GM23338 (cell line): Measurements from ENCODE around the gene CHST11. TPM values are rescaled to one million over a fixed set of nuclear protein-coding genes. Genes with fewer than 3 reads are reported as not detected.

Experiments used
- ATAC-seq: fragments of 200-7000 bp; cut with Tn5 transposase; 3 replicates; pipeline ENCODE4 v1.9.1; 2020
- DNase-seq: peaks from one replicate; pipeline ENCODE4 v3.0.0-alpha.2; 2015; ENCODE audit warnings: low spot score
- H2AFZ ChIP-seq: fragments of 200-600 bp; sonication (generic); 2 replicates; pipeline ENCODE4 v1.8.0; 2016; ENCODE audit warnings: antibody characterized with exemption, mild to moderate bottlenecking, moderate library complexity
- H3F3A ChIP-seq: fragments of 200-600 bp; sonication (generic); replicated peaks from 2 replicates; pipeline ENCODE4 v1.8.0; 2017; ENCODE audit warnings: antibody characterized with exemption, mixed run types, low read depth
- H3K27ac ChIP-seq: fragments of 200-600 bp; sonication (generic); 2 replicates; pipeline ENCODE4 v1.6.1; 2016; ENCODE audit warnings: low read depth
- H3K27me3 ChIP-seq: fragments of 200-600 bp; sonication (generic); 2 replicates; pipeline ENCODE4 v1.8.0; 2016; ENCODE audit warnings: mild to moderate bottlenecking, mixed run types, moderate library complexity; ENCODE audit not compliant: insufficient read depth
- H3K36me3 ChIP-seq: fragments of 200-600 bp; sonication (generic); 2 replicates; pipeline ENCODE4 v1.8.0; 2016; ENCODE audit warnings: mild to moderate bottlenecking; ENCODE audit not compliant: insufficient read depth
- H3K4me1 ChIP-seq: fragments of 200-600 bp; sonication (generic); 2 replicates; pipeline ENCODE4 v1.8.0; 2016; ENCODE audit warnings: mild to moderate bottlenecking, moderate library complexity; ENCODE audit not compliant: insufficient read depth
- H3K4me2 ChIP-seq: fragments of 200-600 bp; sonication (generic); 2 replicates; pipeline ENCODE4 v1.7.1; 2017; ENCODE audit warnings: mixed run types
- H3K4me3 ChIP-seq: fragments of 200-600 bp; sonication (generic); 2 replicates; pipeline ENCODE4 v1.6.1; 2016; ENCODE audit warnings: mixed run types
- H3K79me2 ChIP-seq: fragments of 200-600 bp; sonication (generic); replicated peaks from 2 replicates; pipeline ENCODE4 v1.8.0; 2017; ENCODE audit warnings: mild to moderate bottlenecking; ENCODE audit not compliant: insufficient read depth
- H3K9me2 ChIP-seq: fragments of 200-600 bp; sonication (generic); 2 replicates; pipeline ENCODE4 v1.8.0; 2017; ENCODE audit not compliant: insufficient read depth
- H4K20me1 ChIP-seq: fragments of 200-600 bp; sonication (generic); replicated peaks from 2 replicates; pipeline ENCODE4 v1.8.0; 2017; ENCODE audit warnings: mild to moderate bottlenecking; ENCODE audit not compliant: insufficient read depth
- H3K27ac Mint-ChIP-seq: 2 replicates; pipeline ENCODE4 v1.8.0; 2020; ENCODE audit warnings: inconsistent platforms, mild to moderate bottlenecking, moderate library complexity, mixed read lengths
- H3K27me3 Mint-ChIP-seq: 3 replicates; pipeline ENCODE4 v1.8.0; 2022; ENCODE audit warnings: low read depth, mild to moderate bottlenecking, moderate library complexity, mixed read lengths, inconsistent platforms; ENCODE audit not compliant: insufficient read depth, poor library complexity
- H3K36me3 Mint-ChIP-seq: 3 replicates; pipeline ENCODE4 v1.8.0; 2021; ENCODE audit warnings: low read depth, mild to moderate bottlenecking, inconsistent platforms, moderate library complexity, mixed read lengths
- H3K4me1 Mint-ChIP-seq: 3 replicates; pipeline ENCODE4 v1.8.0; 2020; ENCODE audit warnings: mild to moderate bottlenecking, inconsistent platforms, mixed read lengths
- H3K4me3 Mint-ChIP-seq: 3 replicates; pipeline ENCODE4 v1.8.0; 2021; ENCODE audit warnings: moderate library complexity, mild to moderate bottlenecking, inconsistent platforms, mixed read lengths
- H3K9me3 Mint-ChIP-seq: 3 replicates; pipeline ENCODE4 v1.8.0; 2020; ENCODE audit warnings: moderate library complexity, mild to moderate bottlenecking, inconsistent platforms, mixed read lengths
- CREB1 ChIP-seq: fragments of 250-450 bp; sonication (Bioruptor Pico); IDR thresholded peaks from 2 replicates; pipeline ENCODE4 v1.5.0; 2020; ENCODE audit warnings: low read depth, mild to moderate bottlenecking, moderate library complexity
- EZH2phosphoT487 ChIP-seq: fragments of 200-600 bp; sonication (generic); IDR thresholded peaks from one replicate; pipeline ENCODE4 v1.8.1; 2018; ENCODE audit warnings: antibody characterized with exemption; ENCODE audit not compliant: unreplicated experiment
- NANOG ChIP-seq: IDR thresholded peaks from 2 replicates; pipeline ENCODE4 v1.6.1; 2016; ENCODE audit warnings: antibody characterized with exemption, borderline replicate concordance
- ZNF114 ChIP-seq: fragments of 250-450 bp; sonication (Bioruptor Pico); IDR thresholded peaks from 2 replicates; pipeline ENCODE4 v1.5.0; 2020; ENCODE audit warnings: mild to moderate bottlenecking, moderate library complexity
- ZNF331 ChIP-seq: fragments of 250-450 bp; sonication (Bioruptor Pico); IDR thresholded peaks from 2 replicates; pipeline ENCODE4 v1.5.0; 2020; ENCODE audit warnings: low read depth, mild to moderate bottlenecking, moderate library complexity
- polyA plus RNA-seq: library from polyadenylated mRNA; unstranded; fragments of >200 nt; fragmentation: Nextera tagmentation; extraction: Ambion mirVana; gene quantifications from 2 replicates; pipeline ENCODE4 v1.2.1, GENCODE V29; 2016
- total RNA-seq: library from RNA; depleted of rRNA; stranded (reverse); fragments of >200 nt; shearing (Covaris generic); gene quantifications from 2 replicates; pipeline ENCODE4 v1.2.3, GENCODE V29; 2014
- TF ChIP-seq, protein P1 (sequence below): IDR thresholded peaks from 2 replicates; pipeline ENCODE4 v1.6.1; 2016; ENCODE audit warnings: antibody characterized with exemption
- TF ChIP-seq, protein P2 (sequence below): IDR thresholded peaks from one replicate; pipeline ENCODE4 v1.6.1; 2018; ENCODE audit warnings: antibody characterized with exemption; ENCODE audit not compliant: unreplicated experiment
- TF ChIP-seq, protein P3 (sequence below), 2 experiments: fragments of 200-600 bp in 1 of 2; sonication (generic) in 1 of 2; conservative IDR thresholded peaks; 2 replicates each; pipeline versions ENCODE4 v1.5.1 to v1.6.1; 2016 to 2017; ENCODE audit warnings: antibody characterized with exemption in 2 of 2, low read depth in 2 of 2, mild to moderate bottlenecking in 2 of 2, moderate library complexity in 1 of 2
- TF ChIP-seq, protein P4 (sequence below): fragments of 250-450 bp; sonication (Bioruptor Pico); IDR thresholded peaks from 2 replicates; pipeline ENCODE4 v1.5.0; 2020; ENCODE audit warnings: mild to moderate bottlenecking, moderate library complexity

CHST11 gene
- total and polyA plus RNA-seq, 2 experiments from 2014 or later: 7.7 to 25.7 TPM

DNA sequence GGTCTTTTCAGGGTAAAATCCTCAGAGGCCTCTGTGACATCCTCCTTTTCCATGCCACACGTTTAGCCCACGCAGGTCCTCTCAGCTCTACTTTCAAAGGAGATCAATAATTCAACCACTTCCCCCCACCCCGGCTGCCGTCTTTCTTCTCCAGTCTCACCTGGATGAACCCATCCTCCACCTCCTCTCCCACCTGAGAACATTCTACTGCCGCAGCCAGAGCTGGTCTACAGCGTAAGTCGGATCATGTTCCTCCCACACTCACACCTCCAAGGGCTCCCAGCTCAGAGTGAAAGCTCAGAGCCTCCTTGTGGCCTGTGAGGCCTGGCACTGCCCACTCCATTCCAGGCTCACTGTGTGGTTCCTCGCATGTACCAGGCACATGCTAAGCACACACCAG lies 246.6 kb downstream of the CHST11 start (continued):
- TF ChIP-seq, protein P1, sequence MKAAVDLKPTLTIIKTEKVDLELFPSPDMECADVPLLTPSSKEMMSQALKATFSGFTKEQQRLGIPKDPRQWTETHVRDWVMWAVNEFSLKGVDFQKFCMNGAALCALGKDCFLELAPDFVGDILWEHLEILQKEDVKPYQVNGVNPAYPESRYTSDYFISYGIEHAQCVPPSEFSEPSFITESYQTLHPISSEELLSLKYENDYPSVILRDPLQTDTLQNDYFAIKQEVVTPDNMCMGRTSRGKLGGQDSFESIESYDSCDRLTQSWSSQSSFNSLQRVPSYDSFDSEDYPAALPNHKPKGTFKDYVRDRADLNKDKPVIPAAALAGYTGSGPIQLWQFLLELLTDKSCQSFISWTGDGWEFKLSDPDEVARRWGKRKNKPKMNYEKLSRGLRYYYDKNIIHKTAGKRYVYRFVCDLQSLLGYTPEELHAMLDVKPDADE: no peak
- TF ChIP-seq ZNF331 (CRISPR knock-in tag) (no peak), NANOG (no peak), EZH2phosphoT487 (no peak), CREB1 (CRISPR knock-in tag) (no peak), ZNF114 (CRISPR knock-in tag) (no peak)
- TF ChIP-seq, protein P2, sequence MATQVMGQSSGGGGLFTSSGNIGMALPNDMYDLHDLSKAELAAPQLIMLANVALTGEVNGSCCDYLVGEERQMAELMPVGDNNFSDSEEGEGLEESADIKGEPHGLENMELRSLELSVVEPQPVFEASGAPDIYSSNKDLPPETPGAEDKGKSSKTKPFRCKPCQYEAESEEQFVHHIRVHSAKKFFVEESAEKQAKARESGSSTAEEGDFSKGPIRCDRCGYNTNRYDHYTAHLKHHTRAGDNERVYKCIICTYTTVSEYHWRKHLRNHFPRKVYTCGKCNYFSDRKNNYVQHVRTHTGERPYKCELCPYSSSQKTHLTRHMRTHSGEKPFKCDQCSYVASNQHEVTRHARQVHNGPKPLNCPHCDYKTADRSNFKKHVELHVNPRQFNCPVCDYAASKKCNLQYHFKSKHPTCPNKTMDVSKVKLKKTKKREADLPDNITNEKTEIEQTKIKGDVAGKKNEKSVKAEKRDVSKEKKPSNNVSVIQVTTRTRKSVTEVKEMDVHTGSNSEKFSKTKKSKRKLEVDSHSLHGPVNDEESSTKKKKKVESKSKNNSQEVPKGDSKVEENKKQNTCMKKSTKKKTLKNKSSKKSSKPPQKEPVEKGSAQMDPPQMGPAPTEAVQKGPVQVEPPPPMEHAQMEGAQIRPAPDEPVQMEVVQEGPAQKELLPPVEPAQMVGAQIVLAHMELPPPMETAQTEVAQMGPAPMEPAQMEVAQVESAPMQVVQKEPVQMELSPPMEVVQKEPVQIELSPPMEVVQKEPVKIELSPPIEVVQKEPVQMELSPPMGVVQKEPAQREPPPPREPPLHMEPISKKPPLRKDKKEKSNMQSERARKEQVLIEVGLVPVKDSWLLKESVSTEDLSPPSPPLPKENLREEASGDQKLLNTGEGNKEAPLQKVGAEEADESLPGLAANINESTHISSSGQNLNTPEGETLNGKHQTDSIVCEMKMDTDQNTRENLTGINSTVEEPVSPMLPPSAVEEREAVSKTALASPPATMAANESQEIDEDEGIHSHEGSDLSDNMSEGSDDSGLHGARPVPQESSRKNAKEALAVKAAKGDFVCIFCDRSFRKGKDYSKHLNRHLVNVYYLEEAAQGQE: no peak
- TF ChIP-seq, protein P3, sequence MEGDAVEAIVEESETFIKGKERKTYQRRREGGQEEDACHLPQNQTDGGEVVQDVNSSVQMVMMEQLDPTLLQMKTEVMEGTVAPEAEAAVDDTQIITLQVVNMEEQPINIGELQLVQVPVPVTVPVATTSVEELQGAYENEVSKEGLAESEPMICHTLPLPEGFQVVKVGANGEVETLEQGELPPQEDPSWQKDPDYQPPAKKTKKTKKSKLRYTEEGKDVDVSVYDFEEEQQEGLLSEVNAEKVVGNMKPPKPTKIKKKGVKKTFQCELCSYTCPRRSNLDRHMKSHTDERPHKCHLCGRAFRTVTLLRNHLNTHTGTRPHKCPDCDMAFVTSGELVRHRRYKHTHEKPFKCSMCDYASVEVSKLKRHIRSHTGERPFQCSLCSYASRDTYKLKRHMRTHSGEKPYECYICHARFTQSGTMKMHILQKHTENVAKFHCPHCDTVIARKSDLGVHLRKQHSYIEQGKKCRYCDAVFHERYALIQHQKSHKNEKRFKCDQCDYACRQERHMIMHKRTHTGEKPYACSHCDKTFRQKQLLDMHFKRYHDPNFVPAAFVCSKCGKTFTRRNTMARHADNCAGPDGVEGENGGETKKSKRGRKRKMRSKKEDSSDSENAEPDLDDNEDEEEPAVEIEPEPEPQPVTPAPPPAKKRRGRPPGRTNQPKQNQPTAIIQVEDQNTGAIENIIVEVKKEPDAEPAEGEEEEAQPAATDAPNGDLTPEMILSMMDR (conservative IDR thresholded peaks at IDR 0.05; ENCODE audit: low read depth in 2 of 2): no peak

DNA sequence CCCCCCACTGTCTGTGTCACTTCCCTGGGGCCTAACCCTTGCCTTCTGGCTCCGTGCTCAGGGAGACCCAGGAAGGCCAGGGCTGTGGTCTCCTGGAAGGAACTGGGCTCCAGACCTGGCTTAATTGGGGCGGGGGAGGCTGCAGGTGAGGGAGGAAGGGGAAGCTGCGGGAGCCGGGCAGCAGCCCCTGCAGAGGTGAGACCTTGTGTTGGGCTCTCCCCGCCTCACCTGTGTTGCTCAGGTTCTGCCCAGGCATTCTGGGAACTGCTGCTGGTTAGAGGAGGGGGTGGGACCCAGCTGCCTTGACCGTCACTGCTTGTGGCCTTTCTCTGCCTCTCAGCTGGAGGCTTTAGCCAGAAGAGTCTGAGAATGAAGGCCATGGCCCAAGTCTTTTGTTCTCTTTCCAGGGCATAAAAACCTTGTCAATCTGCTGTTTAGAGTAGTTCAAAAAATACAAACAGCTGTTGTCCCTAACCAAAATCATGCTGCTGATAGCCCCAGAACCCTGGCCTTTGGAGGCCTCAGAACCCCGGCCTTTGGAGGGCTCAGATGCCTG lies 247.6 kb downstream of the CHST11 start:
- H3K9me3 Mint-ChIP-seq: no peaks in the 10 kb centered on the region
- Histone ChIP-seq H3K79me2 (no peaks in the 10 kb centered on the region), H3K4me2 (no peak overlapping the region), H3K4me3 (no peak overlapping the region), H3K27ac (no peak overlapping the region), H3K4me1 (peaks cover 29% of the 10 kb centered on the region), H3K9me2 (no peaks in the 10 kb centered on the region), H4K20me1 (no peaks in the 10 kb centered on the region; the same call in 1 of the 2 replicates), H3K36me3 (no peaks in the 10 kb centered on the region), H3K27me3 (no peaks in the 10 kb centered on the region), H3F3A (no peaks in the 10 kb centered on the region), H2AFZ (no peak overlapping the region)
- H3K4me1 Mint-ChIP-seq: peaks cover 61% of the 10 kb centered on the region
- TF ChIP-seq, protein P4, sequence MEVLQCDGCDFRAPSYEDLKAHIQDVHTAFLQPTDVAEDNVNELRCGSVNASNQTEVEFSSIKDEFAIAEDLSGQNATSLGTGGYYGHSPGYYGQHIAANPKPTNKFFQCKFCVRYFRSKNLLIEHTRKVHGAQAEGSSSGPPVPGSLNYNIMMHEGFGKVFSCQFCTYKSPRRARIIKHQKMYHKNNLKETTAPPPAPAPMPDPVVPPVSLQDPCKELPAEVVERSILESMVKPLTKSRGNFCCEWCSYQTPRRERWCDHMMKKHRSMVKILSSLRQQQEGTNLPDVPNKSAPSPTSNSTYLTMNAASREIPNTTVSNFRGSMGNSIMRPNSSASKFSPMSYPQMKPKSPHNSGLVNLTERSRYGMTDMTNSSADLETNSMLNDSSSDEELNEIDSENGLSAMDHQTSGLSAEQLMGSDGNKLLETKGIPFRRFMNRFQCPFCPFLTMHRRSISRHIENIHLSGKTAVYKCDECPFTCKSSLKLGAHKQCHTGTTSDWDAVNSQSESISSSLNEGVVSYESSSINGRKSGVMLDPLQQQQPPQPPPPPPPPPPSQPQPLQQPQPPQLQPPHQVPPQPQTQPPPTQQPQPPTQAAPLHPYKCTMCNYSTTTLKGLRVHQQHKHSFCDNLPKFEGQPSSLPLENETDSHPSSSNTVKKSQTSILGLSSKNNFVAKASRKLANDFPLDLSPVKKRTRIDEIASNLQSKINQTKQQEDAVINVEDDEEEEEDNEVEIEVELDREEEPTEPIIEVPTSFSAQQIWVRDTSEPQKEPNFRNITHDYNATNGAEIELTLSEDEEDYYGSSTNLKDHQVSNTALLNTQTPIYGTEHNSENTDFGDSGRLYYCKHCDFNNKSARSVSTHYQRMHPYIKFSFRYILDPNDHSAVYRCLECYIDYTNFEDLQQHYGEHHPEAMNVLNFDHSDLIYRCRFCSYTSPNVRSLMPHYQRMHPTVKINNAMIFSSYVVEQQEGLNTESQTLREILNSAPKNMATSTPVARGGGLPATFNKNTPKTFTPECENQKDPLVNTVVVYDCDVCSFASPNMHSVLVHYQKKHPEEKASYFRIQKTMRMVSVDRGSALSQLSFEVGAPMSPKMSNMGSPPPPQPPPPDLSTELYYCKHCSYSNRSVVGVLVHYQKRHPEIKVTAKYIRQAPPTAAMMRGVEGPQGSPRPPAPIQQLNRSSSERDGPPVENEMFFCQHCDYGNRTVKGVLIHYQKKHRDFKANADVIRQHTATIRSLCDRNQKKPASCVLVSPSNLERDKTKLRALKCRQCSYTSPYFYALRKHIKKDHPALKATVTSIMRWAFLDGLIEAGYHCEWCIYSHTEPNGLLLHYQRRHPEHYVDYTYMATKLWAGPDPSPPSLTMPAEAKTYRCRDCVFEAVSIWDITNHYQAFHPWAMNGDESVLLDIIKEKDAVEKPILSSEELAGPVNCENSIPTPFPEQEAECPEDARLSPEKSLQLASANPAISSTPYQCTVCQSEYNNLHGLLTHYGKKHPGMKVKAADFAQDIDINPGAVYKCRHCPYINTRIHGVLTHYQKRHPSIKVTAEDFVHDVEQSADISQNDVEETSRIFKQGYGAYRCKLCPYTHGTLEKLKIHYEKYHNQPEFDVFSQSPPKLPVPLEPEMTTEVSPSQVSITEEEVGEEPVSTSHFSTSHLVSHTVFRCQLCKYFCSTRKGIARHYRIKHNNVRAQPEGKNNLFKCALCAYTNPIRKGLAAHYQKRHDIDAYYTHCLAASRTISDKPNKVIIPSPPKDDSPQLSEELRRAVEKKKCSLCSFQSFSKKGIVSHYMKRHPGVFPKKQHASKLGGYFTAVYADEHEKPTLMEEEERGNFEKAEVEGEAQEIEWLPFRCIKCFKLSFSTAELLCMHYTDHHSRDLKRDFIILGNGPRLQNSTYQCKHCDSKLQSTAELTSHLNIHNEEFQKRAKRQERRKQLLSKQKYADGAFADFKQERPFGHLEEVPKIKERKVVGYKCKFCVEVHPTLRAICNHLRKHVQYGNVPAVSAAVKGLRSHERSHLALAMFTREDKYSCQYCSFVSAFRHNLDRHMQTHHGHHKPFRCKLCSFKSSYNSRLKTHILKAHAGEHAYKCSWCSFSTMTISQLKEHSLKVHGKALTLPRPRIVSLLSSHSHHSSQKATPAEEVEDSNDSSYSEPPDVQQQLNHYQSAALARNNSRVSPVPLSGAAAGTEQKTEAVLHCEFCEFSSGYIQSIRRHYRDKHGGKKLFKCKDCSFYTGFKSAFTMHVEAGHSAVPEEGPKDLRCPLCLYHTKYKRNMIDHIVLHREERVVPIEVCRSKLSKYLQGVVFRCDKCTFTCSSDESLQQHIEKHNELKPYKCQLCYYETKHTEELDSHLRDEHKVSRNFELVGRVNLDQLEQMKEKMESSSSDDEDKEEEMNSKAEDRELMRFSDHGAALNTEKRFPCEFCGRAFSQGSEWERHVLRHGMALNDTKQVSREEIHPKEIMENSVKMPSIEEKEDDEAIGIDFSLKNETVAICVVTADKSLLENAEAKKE (CRISPR knock-in tag): 0 out of 2 replicates have a peak, but pooled peaks have one; percentile 57
- no peak for TF ChIP-seq NANOG
- no peak for TF ChIP-seq CREB1 (CRISPR knock-in tag)
- TF ChIP-seq, protein P1: no peak
- peak; percentile 72 for ATAC-seq
- H3K4me3 Mint-ChIP-seq: no peak overlapping the region
- peaks cover 18% of the 10 kb centered on the region for H3K27me3 Mint-ChIP-seq
- no peak overlapping the region for H3K27ac Mint-ChIP-seq
- H3K36me3 Mint-ChIP-seq: no peaks in the 10 kb centered on the region
- no peak for DNase-seq
